Right lobe of liver (tissue), 4 donors: ENCODE results near the gene PITPNC1.

ENCODE experiments used
- CTCF ChIP-seq, 4 donors: fragments of 200-600 bp in 3 of 4; fragments of 450-650 bp in 1 of 4; IDR thresholded peaks; one replicate each; pipeline versions ENCODE4 v1.5.1 to v1.8.0; 2016 to 2022; ENCODE audit warnings: antibody characterized with exemption in 4 of 4, mild to moderate bottlenecking in 2 of 4
- POLR2A ChIP-seq: fragments of 450-650 bp; IDR thresholded peaks from one replicate; pipeline ENCODE4 v1.6.1; 2017; ENCODE audit warnings: antibody characterized with exemption, mild to moderate bottlenecking
- donor health status: DM: no; HTN: no; CAD: no.
- donor health status: DM: no; HTN: no; CAD: no.
- donor health status: DM: no; HTN: yes; CAD: no.

GRCh38 chr17:67639979-67640378 is 262.9 kb downstream of the PITPNC1 start:
- TF ChIP-seq CTCF (IDR thresholded peaks at IDR 0.05) (no peak), POLR2A (no peak)
